K562 (cell line): ENCODE data around the gene HOXD13. TPM values are rescaled to one million over a fixed set of nuclear protein-coding genes. Genes with fewer than 3 reads are reported as not detected.

ENCODE experiments used
- ATAC-seq: fragments of 200-7000 bp; cut with Tn5 transposase; 3 replicates; pipeline ENCODE4 v1.9.1; 2020; ENCODE audit warnings: moderate library complexity
- BruUV-seq: library from RNA; stranded (reverse); fragments of 400-500 nt; replicated peaks from 2 replicates; lab custom pipeline; 2021; lab: Mats Ljungman, UMichigan
- CTCF ChIA-PET: fragments of 300-600 bp; formaldehyde crosslinking; extraction: SDS; loops from one replicate; lab custom pipeline; 2021; ENCODE audit warnings: low intra/inter-chr PET ratio; lab: Yijun Ruan, JAX
- POLR2A ChIA-PET: fragments of 300-600, 350-650 bp; sonication (Branson Sonifier 250); formaldehyde crosslinking; extraction: SDS; loops from one replicate; lab custom pipeline; 2021; ENCODE audit warnings: antibody characterized with exemption, inconsistent platforms; lab: Yijun Ruan, JAX
- DNase-seq, 4 experiments: peaks; one replicate each; pipeline versions ENCODE4 v3.0.0 to v3.0.0-alpha.2; 2011 to 2018; ENCODE audit warnings: low spot score in 3 of 4, mixed read lengths in 3 of 4; ENCODE audit errors: extremely low read depth in 1 of 4
- FAIRE-seq: peaks from 2 replicates; lab custom pipeline; 2011; peaks lifted over from hg19 to GRCh38; lab: Jason Lieb, UNC
- H2AFZ ChIP-seq: 2 replicates; pipeline ENCODE4 v1.6.0; 2011; ENCODE audit warnings: low read depth, low read length, control low read depth, inconsistent platforms
- H3K27ac ChIP-seq: fragments of 200-600 bp; 3 replicates; pipeline ENCODE4 v1.8.0; 2011; ENCODE audit warnings: low read depth, mild to moderate bottlenecking, control low read depth, inconsistent platforms, low read length, moderate library complexity, mixed read lengths; ENCODE audit errors: extremely low read depth
- H3K27me3 ChIP-seq, 2 experiments: fragments of 300-600 bp in 1 of 2; 2 replicates in 1 of 2; 3 replicates in 1 of 2; pipeline versions ENCODE4 v1.6.0 to v1.8.0; 2011; ENCODE audit warnings: inconsistent platforms in 2 of 2, low read length in 2 of 2, mild to moderate bottlenecking in 1 of 2, mixed read lengths in 1 of 2, moderate library complexity in 1 of 2; ENCODE audit not compliant: control insufficient read depth in 2 of 2, insufficient read depth in 2 of 2
- H3K36me3 ChIP-seq: fragments of 300-600 bp; 3 replicates; pipeline ENCODE4 v1.8.0; 2011; ENCODE audit warnings: mild to moderate bottlenecking, low read length, inconsistent platforms; ENCODE audit not compliant: control insufficient read depth, insufficient read depth
- H3K4me1 ChIP-seq, 2 experiments: fragments of 200-600 bp in 1 of 2; replicated peaks in 1 of 2; 2 replicates in 1 of 2; 3 replicates in 1 of 2; pipeline versions ENCODE4 v1.5.1 to v1.8.0; 2011; ENCODE audit warnings: inconsistent platforms in 2 of 2, low read length in 2 of 2, mild to moderate bottlenecking in 1 of 2, mixed read lengths in 1 of 2, moderate library complexity in 1 of 2; ENCODE audit not compliant: control insufficient read depth in 2 of 2, insufficient read depth in 2 of 2
- H3K4me2 ChIP-seq: 2 replicates; pipeline ENCODE4 v1.6.1; 2011; ENCODE audit warnings: low read length, control low read depth, inconsistent platforms, mixed read lengths; ENCODE audit not compliant: insufficient read depth
- H3K4me3 ChIP-seq: fragments of 200-600 bp; sonication (generic), shearing (Covaris generic); 2 replicates; pipeline ENCODE4 v1.5.1; 2016; ENCODE audit warnings: control low read depth, inconsistent platforms
- H3K79me2 ChIP-seq: fragments of 200-600 bp; 3 replicates; pipeline ENCODE4 v1.8.0; 2011; ENCODE audit warnings: low read length, inconsistent platforms; ENCODE audit not compliant: control insufficient read depth, insufficient read depth
- H3K9ac ChIP-seq, 2 experiments: 2 replicates each; pipeline versions ENCODE4 v1.6.0 to v1.6.1; 2011; ENCODE audit warnings: low read depth in 2 of 2, low read length in 2 of 2, control low read depth in 1 of 2, inconsistent platforms in 1 of 2, mild to moderate bottlenecking in 1 of 2, mixed read lengths in 1 of 2; ENCODE audit not compliant: insufficient read depth in 1 of 2
- H3K9me1 ChIP-seq: one replicate; pipeline ENCODE4 v1.6.0; 2011; ENCODE audit warnings: inconsistent platforms, mild to moderate bottlenecking, low read length, moderate library complexity; ENCODE audit not compliant: control insufficient read depth, insufficient read depth
- H3K9me3 ChIP-seq: replicated peaks from 2 replicates; pipeline ENCODE4 v1.5.1; 2011; ENCODE audit warnings: low read depth, low read length, inconsistent platforms; ENCODE audit not compliant: control insufficient read depth, insufficient read depth
- H4K20me1 ChIP-seq: replicated peaks from 2 replicates; pipeline ENCODE4 v1.6.1; 2011; ENCODE audit warnings: low read length, inconsistent platforms, mixed read lengths; ENCODE audit not compliant: control insufficient read depth, insufficient read depth
- ARID2 ChIP-seq: fragments of 450-650 bp; IDR thresholded peaks from 2 replicates; pipeline ENCODE4 v1.6.1; 2017; ENCODE audit warnings: antibody characterized with exemption, mild to moderate bottlenecking
- CREB1 ChIP-seq, 2 experiments: sonication (generic) in 1 of 2; formaldehyde crosslinking in 1 of 2; IDR thresholded peaks; 2 replicates each; pipeline versions ENCODE4 v1.6.1 to v1.8.0; 2012 to 2022; ENCODE audit warnings: inconsistent platforms in 1 of 2, mild to moderate bottlenecking in 1 of 2, missing genetic modification reagents in 1 of 2, moderate library complexity in 1 of 2
- CTBP1 ChIP-seq: fragments of 450-650 bp; IDR thresholded peaks from 2 replicates; pipeline ENCODE4 v1.6.1; 2016; ENCODE audit warnings: borderline replicate concordance
- ESRRA ChIP-seq: fragments of 450-650 bp; IDR thresholded peaks from 2 replicates; pipeline ENCODE4 v1.6.1; 2014; ENCODE audit warnings: low read depth, mild to moderate bottlenecking, moderate library complexity, borderline replicate concordance
- HNRNPK ChIP-seq: fragments of 200-400 bp; formaldehyde crosslinking; IDR thresholded peaks from one replicate; pipeline ENCODE4 v1.6.1; 2018; ENCODE audit warnings: mild to moderate bottlenecking, low read depth, low read length; ENCODE audit not compliant: poor library complexity, severe bottlenecking
- KDM2B ChIP-seq: fragments of 250-450 bp; sonication (Bioruptor Pico); IDR thresholded peaks from 2 replicates; pipeline ENCODE4 v1.8.0; 2021; ENCODE audit warnings: mild to moderate bottlenecking, moderate library complexity
- MAFF ChIP-seq: IDR thresholded peaks from 2 replicates; pipeline ENCODE4 v1.6.1; 2012; ENCODE audit warnings: low read length, improper control_type of control experiment
- SPI1 ChIP-seq: IDR thresholded peaks from 2 replicates; pipeline ENCODE4 v1.6.1; 2011; ENCODE audit warnings: low read depth, low read length, control low read depth, borderline replicate concordance
- STAG1 ChIP-seq: sonication (generic); formaldehyde crosslinking; IDR thresholded peaks from 2 replicates; pipeline ENCODE4 v1.5.0; 2020; ENCODE audit warnings: missing genetic modification reagents, borderline replicate concordance
- ZFX ChIP-seq: sonication (generic); formaldehyde crosslinking; IDR thresholded peaks from 2 replicates; pipeline ENCODE4 v1.8.0; 2022; ENCODE audit warnings: mild to moderate bottlenecking, missing genetic modification reagents, moderate library complexity
- whole genome bisulfite sequencing: fragments of 100-300 bp; shearing (Covaris generic); methylation state at CpG from one replicate; pipeline ENCODE4 v1.1.6; 2016; ENCODE audit warnings: low coverage, mixed read lengths; ENCODE audit not compliant: insufficient coverage; ENCODE audit errors: missing lambda C conversion rate; 5-methylcytosine and 5-hydroxymethylcytosine counted together
- in situ Hi-C: fragments of 300-500 bp; cut with MboI; formaldehyde crosslinking; loops from 4 replicates; pipeline ENCODE4 v1.15.0; 2018; ENCODE audit warnings: inconsistent platforms, mixed read lengths
- intact Hi-C: fragments of 100-400 bp; cut with micrococcal nuclease; formaldehyde crosslinking; loops from 2 replicates; pipeline ENCODE4 v1.14.2; 2022
- polyA plus RNA-seq, 8 experiments: library from polyadenylated mRNA; depleted of rRNA in 4 of 8; stranded (reverse) in 5 of 8; unstranded in 3 of 8; fragments of >200 nt; fragmentation: Nextera tagmentation in 2 of 8; fragmentation: Illumina TruSeq in 1 of 8; extraction: Ambion mirVana in 2 of 8; extraction: Trizol in 1 of 8; gene quantifications; 2 replicates each; pipeline versions ENCODE4 v1.2.1 to v1.2.3, GENCODE V29; 2011 to 2014; ENCODE audit warnings: inconsistent platforms in 1 of 8, missing spikeins in 1 of 8
- total RNA-seq, 7 experiments: library from RNA; depleted of rRNA in 6 of 7; stranded (reverse); fragments of >200 nt in 6 of 7; fragmentation: Illumina TruSeq in 2 of 7; extraction: Trizol in 2 of 7; gene quantifications; 2 replicates each; pipeline versions ENCODE4 v1.2.1 to v1.2.3, GENCODE V29; 2011 to 2021; ENCODE audit warnings: low replicate concordance in 1 of 7
- TF ChIP-seq, protein P1 (sequence below): sonication (generic); formaldehyde crosslinking; IDR thresholded peaks from 2 replicates; pipeline ENCODE4 v1.8.1; 2023; ENCODE audit warnings: mild to moderate bottlenecking, missing genetic modification reagents, moderate library complexity
- TF ChIP-seq, protein P2 (sequence below): fragments of 450-650 bp; formaldehyde crosslinking; IDR thresholded peaks from 2 replicates; pipeline ENCODE4 v1.4.0; 2020; ENCODE audit warnings: mild to moderate bottlenecking, moderate library complexity
- TF ChIP-seq, protein P3 (sequence below): IDR thresholded peaks from 2 replicates; pipeline ENCODE4 v1.6.1; 2011; ENCODE audit warnings: borderline replicate concordance, low read depth, mild to moderate bottlenecking, moderate library complexity, low read length; ENCODE audit not compliant: insufficient read depth, poor library complexity, severe bottlenecking

Gene HOXD13
- total and polyA plus RNA-seq, 9 of the 15 experiments (the other 6 are each of a cell fraction or from before 2014, with no cell fraction given), result 0.03 to 0.04 TPM; not detected in 7

DNA sequence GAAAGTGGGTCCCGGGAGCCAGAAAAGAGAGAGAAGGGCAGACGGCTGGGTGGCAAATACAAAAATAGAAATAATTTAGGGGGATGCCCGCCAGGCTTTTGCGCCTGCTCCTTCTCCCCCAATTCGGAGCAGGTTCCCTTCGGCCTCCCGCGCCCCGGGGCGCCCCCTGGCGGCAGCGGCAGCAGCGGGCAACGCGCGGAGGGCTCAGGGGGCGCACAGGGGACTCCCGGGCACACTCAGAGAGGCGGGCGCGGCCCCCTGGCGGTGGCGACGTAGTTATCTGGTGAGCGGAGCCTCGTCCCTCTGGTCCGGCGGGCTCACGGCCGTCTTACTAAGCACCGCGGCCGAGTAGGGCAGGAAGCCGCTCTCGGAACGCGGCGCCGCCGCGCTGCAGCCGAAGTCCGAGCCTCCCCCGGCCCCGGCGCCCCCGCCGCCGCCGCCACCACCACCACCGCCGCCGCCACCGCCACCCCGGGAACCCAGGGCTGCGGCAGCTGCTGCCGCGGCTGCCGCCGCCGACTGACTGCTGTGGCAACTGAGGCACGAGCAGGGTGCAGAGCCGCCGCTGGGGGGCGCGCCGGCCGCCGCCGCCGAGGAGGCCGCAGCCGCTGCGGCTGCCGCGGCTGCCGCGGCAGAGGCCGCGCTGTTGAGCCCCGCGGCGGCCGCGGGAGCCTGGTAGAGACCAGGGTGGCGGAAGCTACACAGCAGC is 12.5 kb upstream of the HOXD13 start:
- ATAC-seq (peak; percentile 97), FAIRE-seq (no peak), DNase-seq (peak; percentile 84 to 95 (median 94))
- Histone ChIP-seq H4K20me1 (no peaks in the 10 kb centered on the region), H3K9ac (peak overlapping the region in 1 of 2 experiments; percentile 89; a peak in 3 of 4 replicates), H3K36me3 (no peaks in the 10 kb centered on the region), H3K27me3 (peaks cover 49 to 68% of the 10 kb centered on the region in 2 experiments), H3K4me2 (peak overlapping the region; percentile 84), H3K4me3 (peak overlapping the region; percentile 52), H2AFZ (peak overlapping the region; percentile 79), H3K9me3 (peaks cover 10% of the 10 kb centered on the region), H3K9me1 (no peaks in the 10 kb centered on the region), H3K79me2 (no peaks in the 10 kb centered on the region), H3K4me1 (peaks cover 3 to 29% of the 10 kb centered on the region in 2 experiments; a peak in 3 of 5 replicates), H3K27ac (no peak overlapping the region)
- intact Hi-C loops, result loop anchor here (1.0 to 10.0 kb wide), 3 partner anchors 116 to 389 kb away; no protein-coding TSS in a partner anchor
- in situ Hi-C loops, result loop anchor here (10.0 to 25.0 kb wide), 3 partner anchors 395 to 1043 kb away; no protein-coding TSS in a partner anchor
- WGBS, result under 1% methylated on average over 57 of the region's 86 CpGs
- ChIA-PET CTCF (interaction anchor here (0.6 to 3.8 kb wide), 14 partner anchors 10 to 1826 kb away, joined by 3 to 36 read pairs (median 4); no protein-coding TSS in a partner anchor), POLR2A (interaction anchor here (0.6 to 1.0 kb wide), 3 partner anchors 77 to 911 kb away, joined by 3 to 4 read pairs (median 3); partner anchors contain the start of gene LNPK)
- no TSS peak for BruUV-seq
- TF ChIP-seq CTBP1 (peak; percentile 77), CREB1 (IDR thresholded peaks at IDR 0.05) (peak; percentile 24; the same call in 1 of the 2 replicates), CREB1 (CRISPR knock-in tag; IDR thresholded peaks at IDR 0.05) (peak; percentile 69), HNRNPK (peak; percentile 29), ESRRA (peak; percentile 34; the same call in 1 of the 2 replicates), MAFF (no peak), ZFX (CRISPR knock-in tag) (peak; percentile 9; the same call in 1 of the 2 replicates), KDM2B (CRISPR knock-in tag) (0 out of 2 replicates have a peak, but pooled peaks have one; percentile 40), SPI1 (no peak), STAG1 (CRISPR knock-in tag) (peak; percentile 60; the same call in 1 of the 2 replicates), ARID2 (0 out of 2 replicates have a peak, but pooled peaks have one; percentile 11)
- TF ChIP-seq, protein P1, sequence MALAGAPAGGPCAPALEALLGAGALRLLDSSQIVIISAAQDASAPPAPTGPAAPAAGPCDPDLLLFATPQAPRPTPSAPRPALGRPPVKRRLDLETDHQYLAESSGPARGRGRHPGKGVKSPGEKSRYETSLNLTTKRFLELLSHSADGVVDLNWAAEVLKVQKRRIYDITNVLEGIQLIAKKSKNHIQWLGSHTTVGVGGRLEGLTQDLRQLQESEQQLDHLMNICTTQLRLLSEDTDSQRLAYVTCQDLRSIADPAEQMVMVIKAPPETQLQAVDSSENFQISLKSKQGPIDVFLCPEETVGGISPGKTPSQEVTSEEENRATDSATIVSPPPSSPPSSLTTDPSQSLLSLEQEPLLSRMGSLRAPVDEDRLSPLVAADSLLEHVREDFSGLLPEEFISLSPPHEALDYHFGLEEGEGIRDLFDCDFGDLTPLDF (CRISPR knock-in tag), result peak; percentile 84; the same call in 1 of the 2 replicates
- TF ChIP-seq, protein P2, sequence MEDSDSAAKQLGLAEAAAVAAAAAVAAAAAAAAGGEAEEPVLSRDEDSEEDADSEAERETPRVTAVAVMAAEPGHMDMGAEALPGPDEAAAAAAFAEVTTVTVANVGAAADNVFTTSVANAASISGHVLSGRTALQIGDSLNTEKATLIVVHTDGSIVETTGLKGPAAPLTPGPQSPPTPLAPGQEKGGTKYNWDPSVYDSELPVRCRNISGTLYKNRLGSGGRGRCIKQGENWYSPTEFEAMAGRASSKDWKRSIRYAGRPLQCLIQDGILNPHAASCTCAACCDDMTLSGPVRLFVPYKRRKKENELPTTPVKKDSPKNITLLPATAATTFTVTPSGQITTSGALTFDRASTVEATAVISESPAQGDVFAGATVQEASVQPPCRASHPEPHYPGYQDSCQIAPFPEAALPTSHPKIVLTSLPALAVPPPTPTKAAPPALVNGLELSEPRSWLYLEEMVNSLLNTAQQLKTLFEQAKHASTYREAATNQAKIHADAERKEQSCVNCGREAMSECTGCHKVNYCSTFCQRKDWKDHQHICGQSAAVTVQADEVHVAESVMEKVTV (CRISPR knock-in tag), result peak; percentile 89
- TF ChIP-seq, protein P3, sequence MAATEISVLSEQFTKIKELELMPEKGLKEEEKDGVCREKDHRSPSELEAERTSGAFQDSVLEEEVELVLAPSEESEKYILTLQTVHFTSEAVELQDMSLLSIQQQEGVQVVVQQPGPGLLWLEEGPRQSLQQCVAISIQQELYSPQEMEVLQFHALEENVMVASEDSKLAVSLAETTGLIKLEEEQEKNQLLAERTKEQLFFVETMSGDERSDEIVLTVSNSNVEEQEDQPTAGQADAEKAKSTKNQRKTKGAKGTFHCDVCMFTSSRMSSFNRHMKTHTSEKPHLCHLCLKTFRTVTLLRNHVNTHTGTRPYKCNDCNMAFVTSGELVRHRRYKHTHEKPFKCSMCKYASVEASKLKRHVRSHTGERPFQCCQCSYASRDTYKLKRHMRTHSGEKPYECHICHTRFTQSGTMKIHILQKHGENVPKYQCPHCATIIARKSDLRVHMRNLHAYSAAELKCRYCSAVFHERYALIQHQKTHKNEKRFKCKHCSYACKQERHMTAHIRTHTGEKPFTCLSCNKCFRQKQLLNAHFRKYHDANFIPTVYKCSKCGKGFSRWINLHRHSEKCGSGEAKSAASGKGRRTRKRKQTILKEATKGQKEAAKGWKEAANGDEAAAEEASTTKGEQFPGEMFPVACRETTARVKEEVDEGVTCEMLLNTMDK, result peak; percentile 94
